ENCODE data around the gene ZNF780A.

DNA sequence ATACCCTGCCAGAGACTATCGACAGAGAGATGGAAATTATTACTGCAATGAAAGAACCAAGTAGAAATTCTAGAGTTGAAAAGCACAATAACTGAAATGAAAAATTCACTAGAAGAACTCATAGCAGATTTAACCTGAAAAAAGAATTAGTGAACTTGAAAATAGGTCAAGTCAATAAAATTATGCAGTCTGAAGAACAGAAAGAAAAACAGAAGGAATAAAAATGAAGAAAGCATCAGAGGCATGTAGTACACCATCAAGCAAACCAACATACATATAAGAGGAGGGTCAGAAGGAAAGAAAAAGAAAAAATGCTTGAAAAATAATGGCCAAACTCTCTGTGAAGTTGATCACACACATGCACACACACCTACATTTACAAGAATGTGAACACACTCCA is 31.1 kb downstream of the ZNF780A start:
- TF ChIP-seq, protein P1, sequence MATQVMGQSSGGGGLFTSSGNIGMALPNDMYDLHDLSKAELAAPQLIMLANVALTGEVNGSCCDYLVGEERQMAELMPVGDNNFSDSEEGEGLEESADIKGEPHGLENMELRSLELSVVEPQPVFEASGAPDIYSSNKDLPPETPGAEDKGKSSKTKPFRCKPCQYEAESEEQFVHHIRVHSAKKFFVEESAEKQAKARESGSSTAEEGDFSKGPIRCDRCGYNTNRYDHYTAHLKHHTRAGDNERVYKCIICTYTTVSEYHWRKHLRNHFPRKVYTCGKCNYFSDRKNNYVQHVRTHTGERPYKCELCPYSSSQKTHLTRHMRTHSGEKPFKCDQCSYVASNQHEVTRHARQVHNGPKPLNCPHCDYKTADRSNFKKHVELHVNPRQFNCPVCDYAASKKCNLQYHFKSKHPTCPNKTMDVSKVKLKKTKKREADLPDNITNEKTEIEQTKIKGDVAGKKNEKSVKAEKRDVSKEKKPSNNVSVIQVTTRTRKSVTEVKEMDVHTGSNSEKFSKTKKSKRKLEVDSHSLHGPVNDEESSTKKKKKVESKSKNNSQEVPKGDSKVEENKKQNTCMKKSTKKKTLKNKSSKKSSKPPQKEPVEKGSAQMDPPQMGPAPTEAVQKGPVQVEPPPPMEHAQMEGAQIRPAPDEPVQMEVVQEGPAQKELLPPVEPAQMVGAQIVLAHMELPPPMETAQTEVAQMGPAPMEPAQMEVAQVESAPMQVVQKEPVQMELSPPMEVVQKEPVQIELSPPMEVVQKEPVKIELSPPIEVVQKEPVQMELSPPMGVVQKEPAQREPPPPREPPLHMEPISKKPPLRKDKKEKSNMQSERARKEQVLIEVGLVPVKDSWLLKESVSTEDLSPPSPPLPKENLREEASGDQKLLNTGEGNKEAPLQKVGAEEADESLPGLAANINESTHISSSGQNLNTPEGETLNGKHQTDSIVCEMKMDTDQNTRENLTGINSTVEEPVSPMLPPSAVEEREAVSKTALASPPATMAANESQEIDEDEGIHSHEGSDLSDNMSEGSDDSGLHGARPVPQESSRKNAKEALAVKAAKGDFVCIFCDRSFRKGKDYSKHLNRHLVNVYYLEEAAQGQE (IDR thresholded peaks at IDR 0.05; ENCODE audit: low read depth), result no peak
- TF ChIP-seq YY1 (IDR thresholded peaks at IDR 0.05; ENCODE audit: low read depth) (no peak), ZBTB7A (IDR thresholded peaks at IDR 0.05; ENCODE audit: low read depth) (no peak), CREB1 (IDR thresholded peaks at IDR 0.05; ENCODE audit: low read depth) (no peak), EP300 (IDR thresholded peaks at IDR 0.05; ENCODE audit: borderline replicate concordance) (no peak), RAD21 (IDR thresholded peaks at IDR 0.05; ENCODE audit: low read depth) (no peak), EGR1 (IDR thresholded peaks at IDR 0.05) (no peak), CEBPB (IDR thresholded peaks at IDR 0.05) (no peak), TAF1 (IDR thresholded peaks at IDR 0.05; ENCODE audit: low read depth) (no peak), NFIC (IDR thresholded peaks at IDR 0.05) (no peak), FOXM1 (IDR thresholded peaks at IDR 0.05; ENCODE audit: borderline replicate concordance, low read depth) (no peak)
- TF ChIP-seq, protein P2, sequence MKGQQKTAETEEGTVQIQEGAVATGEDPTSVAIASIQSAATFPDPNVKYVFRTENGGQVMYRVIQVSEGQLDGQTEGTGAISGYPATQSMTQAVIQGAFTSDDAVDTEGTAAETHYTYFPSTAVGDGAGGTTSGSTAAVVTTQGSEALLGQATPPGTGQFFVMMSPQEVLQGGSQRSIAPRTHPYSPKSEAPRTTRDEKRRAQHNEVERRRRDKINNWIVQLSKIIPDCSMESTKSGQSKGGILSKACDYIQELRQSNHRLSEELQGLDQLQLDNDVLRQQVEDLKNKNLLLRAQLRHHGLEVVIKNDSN (IDR thresholded peaks at IDR 0.05), result no peak
- TF ChIP-seq, protein P3, sequence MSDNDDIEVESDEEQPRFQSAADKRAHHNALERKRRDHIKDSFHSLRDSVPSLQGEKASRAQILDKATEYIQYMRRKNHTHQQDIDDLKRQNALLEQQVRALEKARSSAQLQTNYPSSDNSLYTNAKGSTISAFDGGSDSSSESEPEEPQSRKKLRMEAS (IDR thresholded peaks at IDR 0.05), result no peak
